Measurements from ENCODE around the gene ATP5F1E. TPM values are rescaled to one million over a fixed set of nuclear protein-coding genes. Genes with fewer than 3 reads are reported as not detected.

ATP5F1E gene
- total and polyA plus RNA-seq, 4 donors = 18.4 to 88.8 (median 64.1) TPM

DNA sequence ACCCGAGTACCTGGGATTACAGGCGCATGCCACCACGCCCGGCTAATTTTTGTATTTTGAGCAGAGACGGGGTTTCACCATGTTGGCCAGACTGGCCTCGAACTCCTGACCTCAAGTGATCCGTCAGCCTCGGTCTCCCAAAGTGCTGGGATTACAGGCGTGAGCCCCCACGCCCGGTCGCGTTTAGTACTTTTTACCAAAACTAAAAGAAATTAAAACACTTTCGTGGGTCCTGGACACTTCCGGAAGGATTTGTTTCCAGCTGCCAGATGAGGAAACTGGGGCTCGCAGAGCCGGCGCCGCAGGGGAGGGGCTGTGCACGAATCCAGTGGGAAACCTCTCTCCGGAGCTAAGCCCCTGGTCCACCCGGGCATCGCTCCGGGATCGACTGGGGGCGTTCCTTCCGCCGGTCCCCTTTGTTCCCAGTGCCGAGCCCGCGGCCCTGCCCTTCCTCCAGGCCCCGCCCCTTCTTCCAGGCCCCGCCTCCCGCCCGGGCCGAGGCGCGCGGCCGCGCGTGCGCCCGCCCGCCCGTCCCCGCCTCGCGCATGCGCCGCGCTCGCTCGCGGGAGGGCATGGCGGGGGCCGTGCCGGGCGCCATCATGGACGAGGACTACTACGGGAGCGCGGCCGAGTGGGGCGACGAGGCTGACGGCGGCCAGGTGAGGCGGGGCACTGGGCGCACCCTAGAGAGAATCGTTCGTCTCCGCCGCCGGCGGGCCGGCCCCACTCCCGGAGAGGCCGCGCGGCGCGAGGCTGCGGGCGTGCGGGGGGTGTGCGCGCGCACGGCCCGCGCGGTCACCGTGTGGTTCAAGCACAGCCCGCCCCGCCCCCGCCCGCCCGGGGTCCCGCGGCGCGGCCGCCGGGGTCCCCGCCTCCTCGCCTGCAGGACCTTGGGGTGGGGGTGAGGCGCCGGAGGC lies 51.2 kb downstream of the ATP5F1E start, which contains the start of gene NELFCD:
NELFCD (plus strand) TSS at position 546 of the 917 bp plus-strand sequence; CDS start at position 600, 54 bp downstream.
- TF ChIP-seq, protein P1, sequence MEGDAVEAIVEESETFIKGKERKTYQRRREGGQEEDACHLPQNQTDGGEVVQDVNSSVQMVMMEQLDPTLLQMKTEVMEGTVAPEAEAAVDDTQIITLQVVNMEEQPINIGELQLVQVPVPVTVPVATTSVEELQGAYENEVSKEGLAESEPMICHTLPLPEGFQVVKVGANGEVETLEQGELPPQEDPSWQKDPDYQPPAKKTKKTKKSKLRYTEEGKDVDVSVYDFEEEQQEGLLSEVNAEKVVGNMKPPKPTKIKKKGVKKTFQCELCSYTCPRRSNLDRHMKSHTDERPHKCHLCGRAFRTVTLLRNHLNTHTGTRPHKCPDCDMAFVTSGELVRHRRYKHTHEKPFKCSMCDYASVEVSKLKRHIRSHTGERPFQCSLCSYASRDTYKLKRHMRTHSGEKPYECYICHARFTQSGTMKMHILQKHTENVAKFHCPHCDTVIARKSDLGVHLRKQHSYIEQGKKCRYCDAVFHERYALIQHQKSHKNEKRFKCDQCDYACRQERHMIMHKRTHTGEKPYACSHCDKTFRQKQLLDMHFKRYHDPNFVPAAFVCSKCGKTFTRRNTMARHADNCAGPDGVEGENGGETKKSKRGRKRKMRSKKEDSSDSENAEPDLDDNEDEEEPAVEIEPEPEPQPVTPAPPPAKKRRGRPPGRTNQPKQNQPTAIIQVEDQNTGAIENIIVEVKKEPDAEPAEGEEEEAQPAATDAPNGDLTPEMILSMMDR (IDR thresholded peaks at IDR 0.05; ENCODE audit: control extremely low read depth, extremely low read depth) = no peak
- 7 to 9% methylated on average over 77 to 109 of the region's 109 CpGs for WGBS, 2 donors

DNA sequence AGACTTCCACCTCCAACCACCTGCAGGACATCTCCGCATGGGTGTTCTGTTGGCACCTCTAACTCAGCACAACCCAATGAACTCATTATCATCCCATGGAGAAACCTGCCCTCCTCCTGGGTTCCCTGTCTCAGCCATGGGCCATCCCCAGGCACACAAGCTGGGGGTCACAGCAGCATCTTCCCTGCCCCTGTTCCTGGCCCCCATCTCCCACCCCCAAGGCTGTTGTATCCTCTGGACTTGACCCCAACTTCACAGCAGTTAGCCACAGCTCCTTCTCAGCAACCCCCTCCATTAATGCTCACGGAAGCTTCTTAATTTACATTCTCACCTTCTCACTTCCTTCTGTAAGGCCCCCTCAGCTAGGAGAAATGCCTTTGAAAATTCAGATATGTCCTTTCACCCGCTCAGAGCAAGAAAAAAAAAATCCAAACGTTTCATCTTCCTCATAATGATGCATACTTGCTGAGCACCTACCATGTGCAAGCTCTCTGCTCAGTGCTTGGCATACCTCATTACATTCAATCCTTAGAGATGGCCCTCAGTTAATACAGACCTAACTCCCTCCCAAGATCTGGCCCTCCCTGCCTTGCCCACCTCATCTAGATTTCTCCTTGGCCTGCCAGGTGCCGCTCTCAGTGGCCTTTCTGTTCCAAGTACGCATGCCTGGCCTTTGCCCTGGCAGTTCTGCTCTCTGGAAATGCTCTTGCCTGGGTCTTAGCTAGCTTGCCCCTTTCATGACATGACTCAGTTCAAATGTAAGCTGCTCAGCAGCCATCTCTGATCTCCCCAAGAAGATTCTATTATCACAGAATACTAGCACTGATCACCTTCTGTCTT lies 53.6 kb downstream of the ATP5F1E start:
- ATAC-seq (ENCODE audit: insufficient read depth, low FRiP score) (no peak), DNase-seq (no peak)
- 76 to 82% methylated on average over 6 of the region's 6 CpGs for WGBS, 2 donors
- no peak overlapping the region for H3K4me3 ChIP-seq
- H3K9ac ChIP-seq (ENCODE audit: insufficient read depth in 1 of 2, low read length in 2 of 2) = no peak overlapping the region
- H3K27ac ChIP-seq (ENCODE audit: low read depth in 1 of 2, low read length in 1 of 2) = no peak overlapping the region
- peaks cover 0 to 11% (median 8%) of the 10 kb centered on the region in 5 donors for H3K4me1 ChIP-seq (ENCODE audit: control insufficient read depth in 5 of 5, insufficient read depth in 5 of 5, low read length in 5 of 5)
- H3K27me3 ChIP-seq (ENCODE audit: control insufficient read depth in 3 of 3, insufficient read depth in 3 of 3, low read length in 2 of 3) = no peaks in the 10 kb centered on the region
- TF ChIP-seq, protein P1 (IDR thresholded peaks at IDR 0.05; ENCODE audit: control extremely low read depth, extremely low read depth) = no peak
- H3K9me3 ChIP-seq (ENCODE audit: control insufficient read depth in 4 of 4, insufficient read depth in 3 of 4, low read length in 3 of 4) = peaks cover 0 to 6% (median 2%) of the 10 kb centered on the region in 4 donors
- no peaks in the 10 kb centered on the region for H3K36me3 ChIP-seq (ENCODE audit: control insufficient read depth in 4 of 4, insufficient read depth in 4 of 4, low read length in 4 of 4)

More for the DNA sequence above, 51.2 kb downstream of the ATP5F1E start, which contains the start of gene NELFCD:
- peaks cover 0 to 11% (median 9%) of the 10 kb centered on the region in 5 donors for H3K4me1 ChIP-seq (ENCODE audit: control insufficient read depth in 5 of 5, insufficient read depth in 5 of 5, low read length in 5 of 5)
- H3K36me3 ChIP-seq (ENCODE audit: control insufficient read depth in 4 of 4, insufficient read depth in 4 of 4, low read length in 4 of 4) = no peaks in the 10 kb centered on the region
- peak; percentile 91 to 94 (median 93) for DNase-seq
- H3K4me3 ChIP-seq = peak within 1 kb of the TSS; percentile 95
- H3K9me3 ChIP-seq (ENCODE audit: control insufficient read depth in 4 of 4, insufficient read depth in 3 of 4, low read length in 3 of 4) = peaks cover 0 to 6% (median 1%) of the 10 kb centered on the region in 4 donors
- no peaks in the 10 kb centered on the region for H3K27me3 ChIP-seq (ENCODE audit: control insufficient read depth in 3 of 3, insufficient read depth in 3 of 3, low read length in 2 of 3)
- H3K9ac ChIP-seq (ENCODE audit: insufficient read depth in 1 of 2, low read length in 2 of 2) = peak within 1 kb of the TSS; percentile 76
- peak within 1 kb of the TSS; percentile 92 to 95 for H3K27ac ChIP-seq (ENCODE audit: low read depth in 1 of 2, low read length in 1 of 2)
- ATAC-seq (ENCODE audit: insufficient read depth, low FRiP score) = peak; percentile 84

DNA sequence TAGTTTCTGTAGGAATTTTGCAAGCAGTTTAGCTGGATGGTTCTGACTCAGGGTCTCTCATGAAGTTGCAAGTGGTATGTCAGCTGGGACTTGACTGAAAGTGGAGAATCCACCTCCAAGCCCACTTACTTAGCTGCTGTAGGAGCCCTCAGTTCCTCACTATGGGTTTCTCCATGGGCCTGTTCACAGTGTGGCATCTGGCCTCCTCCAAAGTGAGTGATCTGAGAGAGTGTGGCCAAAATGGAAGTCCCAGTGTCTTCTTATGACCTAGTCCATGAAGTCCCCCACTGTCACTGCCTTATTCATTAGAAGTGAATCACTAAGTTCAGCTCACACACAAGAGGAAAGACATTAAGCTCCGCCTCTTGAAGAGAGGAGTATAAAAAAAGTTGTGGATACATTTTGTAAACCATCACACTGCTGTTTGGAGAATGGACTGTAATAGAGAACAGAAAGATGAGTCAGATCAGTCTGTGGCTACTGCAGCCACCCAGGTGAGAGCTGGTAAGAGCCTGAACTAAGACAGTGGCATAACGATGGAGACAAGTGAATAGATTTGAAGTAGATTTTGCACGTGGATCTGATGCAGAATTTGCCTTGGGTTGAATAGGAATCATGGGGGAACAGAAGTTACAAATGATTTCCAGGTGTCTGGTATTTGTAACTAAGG lies 55.9 kb downstream of the ATP5F1E start:
- Histone ChIP-seq H3K4me1 (ENCODE audit: control insufficient read depth in 5 of 5, insufficient read depth in 5 of 5, low read length in 5 of 5) (no peaks in the 10 kb centered on the region), H3K9ac (ENCODE audit: insufficient read depth in 1 of 2, low read length in 2 of 2) (no peak overlapping the region), H3K27me3 (ENCODE audit: control insufficient read depth in 3 of 3, insufficient read depth in 3 of 3, low read length in 2 of 3) (no peaks in the 10 kb centered on the region), H3K9me3 (ENCODE audit: control insufficient read depth in 4 of 4, insufficient read depth in 3 of 4, low read length in 3 of 4) (peaks cover 0 to 6% (median 2%) of the 10 kb centered on the region in 4 donors), H3K4me3 (no peak overlapping the region), H3K27ac (ENCODE audit: low read depth in 1 of 2, low read length in 1 of 2) (no peak overlapping the region), H3K36me3 (ENCODE audit: control insufficient read depth in 4 of 4, insufficient read depth in 4 of 4, low read length in 4 of 4) (no peaks in the 10 kb centered on the region)
- DNase-seq (no peak), ATAC-seq (ENCODE audit: insufficient read depth, low FRiP score) (no peak)
- TF ChIP-seq, protein P1 (IDR thresholded peaks at IDR 0.05; ENCODE audit: control extremely low read depth, extremely low read depth) = no peak
- 89 to 93% methylated on average over 3 of the region's 3 CpGs for WGBS, 2 donors

Other genes starting within 250 kb of the ATP5F1E start
- gene GNAS-AS1, start 181.4 kb downstream of the ATP5F1E start, total RNA-seq = 1 to 10 TPM in 1 of 2 donors, under 1 TPM in 1; 0.80 to 1.9 TPM
- under 1 TPM; 0.07 to 0.69 TPM for gene GNAS-AS1, start 181.4 kb downstream of the ATP5F1E start, polyA plus RNA-seq
- gene GNAS, start 179.6 kb downstream of the ATP5F1E start, total RNA-seq = 1,000 to 10,000 TPM in 1 of 2 donors, 100 to 1,000 TPM in 1; 763 to 1,010 TPM
- gene GNAS, start 179.6 kb downstream of the ATP5F1E start, polyA plus RNA-seq = 1,000 to 10,000 TPM in 1 of 2 donors, 100 to 1,000 TPM in 1; 638 to 1,238 TPM
- gene NELFCD, start 51.1 kb downstream of the ATP5F1E start, total RNA-seq = 10 to 100 TPM; 46.4 to 93.9 TPM
- 10 to 100 TPM; 31.5 to 38.3 TPM for gene NELFCD, start 51.1 kb downstream of the ATP5F1E start, polyA plus RNA-seq
- gene CTSZ, start 25.1 kb downstream of the ATP5F1E start, total RNA-seq = 100 to 1,000 TPM; 105 to 393 TPM
- gene CTSZ, start 25.1 kb downstream of the ATP5F1E start, polyA plus RNA-seq = 100 to 1,000 TPM; 189 to 558 TPM
- gene TUBB1, start 12.9 kb downstream of the ATP5F1E start, total RNA-seq = 1 to 10 TPM in 1 of 2 donors, under 1 TPM in 1; 0.64 to 6.6 TPM
- gene TUBB1, start 12.9 kb downstream of the ATP5F1E start, polyA plus RNA-seq = 1 to 10 TPM in 1 of 2 donors, under 1 TPM in 1; 0.87 to 6.8 TPM
- gene PRELID3B, start 10.5 kb upstream of the ATP5F1E start, total RNA-seq = 10 to 100 TPM; 48.7 to 61.1 TPM
- gene PRELID3B, start 10.5 kb upstream of the ATP5F1E start, polyA plus RNA-seq = 10 to 100 TPM; 19.9 to 33.7 TPM
- 1 to 10 TPM in 1 of 2 donors, under 1 TPM in 1; 0.86 to 1.0 TPM for gene ZNF831, start 131.5 kb upstream of the ATP5F1E start, total RNA-seq
- gene ZNF831, start 131.5 kb upstream of the ATP5F1E start, polyA plus RNA-seq = under 1 TPM; 0.14 to 0.26 TPM

Data from lung (tissue), 12 donors.